Inflammatory macrophage (primary cell): ENCODE measurements around the gene CLIC4.
A peak's percentile ranks its signal among the peaks of the same experiment; 100 is the strongest.
"Not testable (repeated sequence)": the region's sequence is repeated elsewhere in the genome, so short reads cannot be mapped to it uniquely, and the experiment has no call there.

ENCODE experiments used
- DNase-seq, 2 donors: peaks; one replicate each; pipeline ENCODE4 v3.0.0-alpha.2; 2020 to 2022
- total RNA-seq, 18 experiments: gene quantifications; one replicate each; lab custom pipeline; 2026; ENCODE audit warnings: mixed read lengths in 6 of 18, inconsistent platforms in 2 of 18; lab: John Stamatoyannopoulos, UW

Gene CLIC4
- 289 to 1,110 (median 681) reads per million in 18 experiments for total RNA-seq

- peak; percentile 99 to 100 for DNase-seq
These were observed at the start of gene CLIC4 for GRCh38 chr1:24744911-24745710. TSS of gene CLIC4 (plus strand) at chr1:24745447. CDS start at chr1:24745554, 107 bp downstream.

DNA sequence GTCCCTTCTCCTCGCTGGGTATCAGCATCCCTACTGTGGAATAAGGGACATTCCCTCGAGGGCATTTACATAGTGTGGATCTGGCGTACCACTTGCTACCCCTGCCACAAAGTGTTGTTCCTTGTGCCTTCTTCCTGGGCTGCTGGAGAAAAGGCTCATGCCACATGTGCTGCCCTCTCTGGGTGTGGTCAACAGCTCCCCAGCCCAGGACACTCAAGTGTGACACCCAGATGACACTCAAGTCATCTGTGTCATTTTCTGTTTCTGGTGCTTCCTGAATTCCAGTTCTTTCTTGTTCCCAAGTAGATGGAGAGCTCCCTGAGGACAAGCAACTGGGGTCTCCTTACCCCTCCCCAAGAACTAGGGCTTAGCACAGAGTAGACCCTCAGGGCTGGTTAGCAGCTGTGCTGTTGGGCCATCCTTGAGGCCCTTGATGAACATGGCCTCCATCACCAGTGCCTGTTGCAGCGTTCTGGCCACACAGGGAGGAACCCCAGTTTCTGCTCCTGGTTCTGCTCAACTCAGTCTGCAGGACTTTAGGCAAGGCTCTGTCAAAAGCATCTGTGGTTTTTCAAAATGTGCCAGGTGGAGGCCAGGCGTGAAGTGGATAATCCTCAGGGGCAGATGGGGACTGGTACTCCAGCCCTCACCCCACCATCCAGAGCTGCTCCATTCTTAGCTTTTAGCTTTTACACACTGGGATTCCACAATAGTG is 49.0 kb upstream of the CLIC4 start:
- DNase-seq: peak; percentile 61 to 67

DNA sequence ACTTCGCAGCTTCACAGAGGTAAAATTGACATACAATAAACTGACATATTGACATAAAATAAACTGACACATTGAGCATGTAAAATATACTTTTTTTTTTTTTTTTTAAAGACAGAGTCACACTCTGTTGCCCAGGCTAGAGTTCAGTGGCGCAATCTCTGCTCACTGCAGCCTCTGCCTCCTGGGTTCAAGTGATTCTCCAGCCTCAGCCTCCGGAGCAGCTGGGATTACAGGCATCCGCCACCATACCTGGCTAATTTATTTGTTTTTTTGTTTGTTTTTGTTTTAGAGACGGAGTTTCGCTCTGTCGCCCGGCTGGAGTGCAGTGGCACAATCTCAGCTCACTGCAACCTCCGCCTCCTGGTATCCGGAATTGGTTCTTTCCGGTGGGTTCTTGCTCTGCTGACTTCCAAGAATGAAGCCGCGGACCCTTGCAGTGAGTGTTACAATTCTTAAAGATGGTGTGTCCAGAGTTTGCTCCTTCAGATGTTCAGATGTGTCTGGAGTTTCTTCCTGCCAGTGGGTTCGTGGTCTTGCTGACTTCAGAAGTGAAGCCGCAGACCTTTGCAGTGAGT is 48.4 kb upstream of the CLIC4 start:
- DNase-seq: no peak

- DNase-seq: not testable (repeated sequence)
These were observed 47.7 kb upstream of the CLIC4 start for GRCh38 chr1:24697453-24698001.

DNA sequence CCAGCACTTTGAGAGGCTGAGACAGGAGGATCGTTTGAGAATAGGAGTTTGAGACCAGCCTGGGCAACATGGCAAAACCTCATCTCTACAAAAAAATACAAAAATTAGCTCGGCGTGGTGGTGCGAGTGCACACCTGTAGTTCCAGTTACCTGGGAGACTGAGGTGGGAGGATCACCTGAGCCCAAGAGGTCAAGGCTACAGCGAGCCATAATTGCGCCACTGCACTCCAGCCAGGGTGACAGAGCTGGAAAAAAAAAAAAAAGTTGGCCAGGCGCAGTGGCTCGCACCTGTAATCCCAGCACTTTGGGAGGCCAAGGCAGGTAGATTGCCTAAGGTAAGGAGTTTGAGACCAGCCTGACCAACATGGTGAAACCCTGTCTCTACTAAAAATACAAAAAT is 46.9 kb upstream of the CLIC4 start:
- not testable (repeated sequence) for DNase-seq

DNA sequence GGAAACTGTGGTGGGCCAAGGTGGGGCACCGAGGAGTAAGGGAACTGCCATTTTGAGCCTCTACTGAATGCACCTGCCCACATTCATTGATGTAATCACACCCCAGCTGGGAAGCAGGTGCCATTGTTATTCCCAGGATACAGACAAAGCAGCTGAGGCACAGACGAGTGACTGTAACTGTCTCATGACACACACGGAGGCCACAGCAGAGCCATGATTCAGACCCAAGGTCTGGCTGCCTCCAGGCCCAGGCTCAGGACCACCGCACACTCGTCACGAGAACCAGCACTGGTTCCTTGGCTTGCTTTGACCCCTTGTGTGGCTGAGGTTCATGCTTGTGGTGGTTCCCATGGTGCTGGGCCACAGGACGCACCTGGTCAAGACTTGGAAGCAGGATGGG is 45.6 kb upstream of the CLIC4 start:
- no peak for DNase-seq

- DNase-seq: no peak
These were observed 42.5 kb upstream of the CLIC4 start for GRCh38 chr1:24702511-24703293.

DNA sequence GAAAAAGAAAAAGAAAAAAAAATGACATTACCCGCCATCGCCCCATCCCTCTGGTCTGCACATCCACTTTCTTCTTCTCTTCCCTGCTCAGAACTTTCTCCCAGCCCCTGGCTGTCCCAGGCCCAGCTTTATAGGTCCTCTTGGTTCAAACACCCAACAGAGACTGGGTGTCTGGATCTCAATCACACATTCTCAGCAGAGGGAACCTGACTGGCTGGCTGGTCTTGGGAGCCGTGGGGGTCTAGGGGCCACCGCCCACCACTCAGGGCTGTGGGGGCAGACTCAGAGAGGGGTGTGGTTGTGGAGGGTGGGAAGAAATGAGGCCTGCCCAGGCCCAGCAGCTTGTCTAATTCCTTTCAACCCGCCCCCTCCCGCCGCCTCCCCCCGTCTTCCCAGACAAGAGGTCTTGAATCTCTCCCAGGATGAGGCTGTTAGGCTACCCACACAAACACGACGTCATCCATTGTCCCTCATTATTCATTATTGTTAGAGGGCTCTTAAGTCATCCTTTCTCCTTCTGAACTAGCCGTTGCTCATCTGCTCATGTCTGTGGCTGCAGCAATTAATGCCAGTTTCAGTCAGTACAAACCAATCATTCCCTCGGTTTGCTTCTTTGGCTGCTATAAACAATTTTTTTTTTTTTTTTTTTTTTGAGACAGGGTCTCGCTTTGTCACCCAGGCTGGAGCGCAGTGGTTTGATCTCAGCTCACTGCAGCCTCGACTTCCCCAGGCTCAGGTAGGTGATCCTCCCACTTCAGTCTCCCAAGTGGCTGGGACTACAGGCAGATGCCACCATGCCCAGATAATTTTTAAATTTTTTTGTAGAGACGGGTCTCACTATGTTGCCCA is 40.6 kb upstream of the CLIC4 start:
- peak; percentile 64 to 73 for DNase-seq

GRCh38 chr1:24705260-24706073 is 39.8 kb upstream of the CLIC4 start:
- DNase-seq: peak; percentile 75 to 84

DNA sequence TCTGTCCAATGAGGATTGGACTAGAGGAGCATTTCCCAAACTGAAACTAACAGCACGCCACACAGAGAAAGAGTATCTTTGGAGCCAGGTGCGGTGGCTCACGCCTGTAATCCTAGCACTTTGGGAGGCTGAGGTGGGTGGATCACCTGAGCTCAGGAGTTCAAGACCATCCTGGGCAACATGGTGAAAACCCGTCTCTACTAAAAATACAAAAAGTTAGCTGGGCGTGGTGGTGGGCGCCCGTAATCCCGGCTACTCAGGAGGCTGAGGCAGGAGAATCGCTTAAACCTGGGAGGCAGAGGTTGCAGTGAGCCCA is 39.2 kb upstream of the CLIC4 start:
- not testable (repeated sequence) for DNase-seq

GRCh38 chr1:24707687-24708086 is 37.6 kb upstream of the CLIC4 start:
- no peak for DNase-seq

DNA sequence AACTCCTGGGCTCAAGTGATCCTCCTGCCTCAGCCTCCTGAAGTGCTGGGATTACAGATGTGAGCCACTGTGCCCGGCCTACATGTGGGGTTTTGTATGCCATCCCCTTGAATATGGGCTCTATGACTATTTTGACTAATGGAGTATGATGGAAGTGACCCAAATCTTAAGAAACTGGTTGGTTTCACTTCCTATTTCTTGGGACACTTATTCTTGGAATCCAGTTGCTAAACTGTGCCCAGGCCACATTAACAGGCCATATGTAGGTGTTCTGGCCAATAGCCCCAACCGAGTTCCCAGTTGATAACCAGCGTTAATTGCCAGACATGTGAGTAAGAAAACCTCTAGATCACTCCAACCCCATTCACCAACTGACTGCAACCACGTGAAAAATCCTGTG is 36.3 kb upstream of the CLIC4 start:
- DNase-seq: peak; percentile 97 to 99

GRCh38 chr1:24709791-24710441 is 35.3 kb upstream of the CLIC4 start:
- DNase-seq: peak; percentile 43 to 58

DNA sequence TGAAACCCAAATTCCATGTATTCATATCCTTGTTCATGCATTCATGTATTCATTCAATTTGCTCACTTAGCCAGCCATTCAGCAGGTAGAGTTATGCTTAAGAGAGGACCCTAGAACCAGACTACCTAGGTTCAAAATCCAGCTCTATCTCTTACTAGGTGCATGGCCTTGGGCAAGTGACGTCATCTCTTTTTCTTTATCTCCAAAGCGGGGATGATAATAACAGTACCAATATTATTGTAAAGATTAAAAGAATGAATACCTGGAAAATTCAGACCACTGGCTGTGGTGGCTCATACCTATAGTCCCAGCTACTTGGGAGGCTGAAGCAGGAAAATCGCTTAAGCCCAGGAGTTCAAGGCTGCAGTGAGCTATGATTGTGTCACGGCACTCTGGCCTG is 33.9 kb upstream of the CLIC4 start:
- no peak for DNase-seq

DNA sequence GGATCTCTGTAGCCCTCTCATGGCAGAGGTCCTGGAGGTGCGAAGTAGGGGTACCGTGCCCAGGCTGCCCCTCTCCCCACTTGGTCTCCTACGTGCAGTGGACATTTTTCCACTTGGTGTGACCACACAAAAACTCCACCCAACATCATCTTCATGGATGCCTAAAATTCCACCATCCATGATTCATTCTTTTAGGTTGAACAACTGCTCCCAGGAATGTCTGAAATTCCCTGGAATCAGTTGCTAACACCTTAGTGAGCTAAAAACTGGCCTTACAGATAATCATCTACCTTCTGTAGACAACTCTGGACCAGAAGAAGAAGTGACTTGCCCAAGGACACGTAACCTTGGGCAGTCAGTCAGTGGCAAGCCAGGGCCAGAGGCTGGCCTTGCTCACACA is 32.1 kb upstream of the CLIC4 start:
- DNase-seq: no peak

- DNase-seq: no peak
These were observed 31.5 kb upstream of the CLIC4 start for GRCh38 chr1:24713736-24714135.

DNA sequence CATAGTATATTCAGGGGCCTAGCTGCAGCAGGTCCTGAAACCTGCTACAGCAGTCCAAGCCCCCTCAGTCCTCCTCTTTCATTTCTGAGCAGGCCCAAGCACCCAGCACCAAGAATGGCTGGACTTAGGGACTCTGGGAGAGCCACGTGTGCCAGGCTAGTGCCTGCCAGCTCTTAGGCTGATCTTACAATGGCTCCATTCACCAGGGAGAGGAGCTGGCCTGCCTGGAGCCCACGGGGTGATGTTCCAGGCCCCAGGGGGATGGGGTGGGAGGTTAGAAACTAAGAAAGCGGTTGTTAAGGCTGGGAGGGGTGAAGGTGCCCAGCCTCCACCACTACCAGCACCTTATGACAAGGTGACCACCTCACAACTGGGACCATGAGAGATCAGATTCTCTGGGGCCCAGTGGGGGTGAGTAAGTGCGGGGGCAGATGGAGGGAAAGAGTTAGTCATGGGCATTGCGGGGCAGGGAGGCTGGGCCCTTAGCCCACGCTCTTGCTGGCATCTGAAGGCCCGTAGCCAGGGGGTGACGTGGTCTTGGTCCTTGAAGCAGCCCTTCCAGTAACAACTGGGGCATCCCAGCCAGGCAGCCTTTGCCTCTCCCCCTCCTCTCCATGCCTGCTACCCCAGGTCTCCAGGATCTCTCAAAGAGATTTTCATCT is 30.3 kb upstream of the CLIC4 start:
- DNase-seq: no peak

GRCh38 chr1:24715658-24716057 is 29.6 kb upstream of the CLIC4 start:
- DNase-seq: no peak

DNA sequence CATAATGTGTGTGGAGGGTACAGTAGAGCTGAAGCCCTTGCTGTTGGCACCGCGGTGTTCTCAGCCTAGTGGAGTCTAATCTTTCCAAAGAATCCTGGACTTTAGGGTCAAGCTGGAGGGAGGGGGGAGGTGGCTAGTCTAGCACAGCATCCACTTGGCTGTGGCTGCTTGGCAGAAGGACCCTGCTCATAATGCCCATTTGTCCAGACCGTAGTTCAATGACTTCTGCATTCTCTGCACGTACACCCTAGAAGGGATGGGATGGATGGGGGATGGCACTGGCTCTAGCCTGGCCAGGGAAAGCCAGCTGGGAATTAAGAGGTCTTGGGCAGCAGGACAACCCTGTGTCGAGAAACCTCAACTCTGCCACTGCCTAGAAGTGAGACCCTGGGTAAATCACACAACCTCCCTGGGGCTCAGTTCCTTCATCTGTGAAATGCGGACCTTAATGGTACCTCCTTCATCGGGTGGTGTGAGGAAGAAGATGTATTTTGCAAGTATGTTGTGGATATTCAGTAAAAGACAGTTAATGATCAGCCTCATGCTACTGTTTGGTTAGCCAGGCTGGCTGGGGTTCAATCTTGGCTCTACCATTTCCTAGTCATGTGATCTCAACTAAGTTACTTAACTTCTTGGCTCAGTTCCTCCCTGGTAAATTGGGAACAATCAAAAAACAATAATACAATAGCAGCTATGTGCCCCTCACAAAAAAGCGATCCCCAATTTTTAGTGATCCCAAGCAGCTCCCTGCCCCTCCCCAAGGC is 27.2 kb upstream of the CLIC4 start:
- DNase-seq: peak in 1 of 2 donors; percentile 33
